HG02763 (cell line): ENCODE results near the gene BBS12.

Experiments used
- ATAC-seq: cut with Tn5 transposase; IDR thresholded peaks from one replicate; pipeline ENCODE4 v1.9.1; 2021; ENCODE audit warnings: mild to moderate bottlenecking, moderate library complexity; ENCODE audit not compliant: unreplicated experiment

BBS12 gene

DNA sequence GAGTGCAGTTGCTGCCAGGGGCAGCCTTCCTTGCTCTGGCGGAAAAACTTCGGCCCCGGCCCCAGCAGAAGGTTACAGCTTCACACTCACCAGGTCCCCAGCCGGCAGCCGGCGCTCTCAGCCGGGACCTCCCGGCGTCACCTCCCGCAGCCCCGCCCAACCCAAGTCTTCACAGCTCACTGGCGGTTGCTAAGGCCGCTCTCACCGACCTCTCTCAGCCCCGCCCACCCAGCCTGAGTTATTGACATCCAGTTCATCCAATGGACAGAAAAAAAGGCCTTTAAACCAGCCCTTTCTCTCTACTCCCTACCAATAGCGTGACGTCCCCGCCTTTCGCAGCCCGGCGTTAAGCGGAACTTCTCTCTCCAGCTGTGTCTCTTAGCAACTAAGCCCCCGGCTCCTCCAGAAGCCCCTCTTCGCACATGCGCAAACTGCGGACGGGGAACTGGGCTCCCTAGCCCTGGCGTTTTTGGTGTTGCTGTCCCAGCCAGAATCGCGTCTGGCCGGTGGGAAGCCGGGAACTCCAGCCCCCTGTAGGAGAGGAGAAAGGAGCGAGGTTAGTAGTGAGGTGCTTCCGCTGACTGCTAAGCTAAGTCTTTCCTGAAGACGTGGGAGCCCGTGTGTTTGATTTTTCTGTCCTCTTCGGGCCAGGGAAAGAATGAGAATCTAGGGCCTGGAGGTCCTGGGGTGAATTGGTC, at the start of gene BBS12:
BBS12 (plus strand) TSS at position 376 of the 698 bp plus-strand sequence. CDS start 9,189 bp downstream, outside the sequence.
- peak; percentile 100 for ATAC-seq

DNA sequence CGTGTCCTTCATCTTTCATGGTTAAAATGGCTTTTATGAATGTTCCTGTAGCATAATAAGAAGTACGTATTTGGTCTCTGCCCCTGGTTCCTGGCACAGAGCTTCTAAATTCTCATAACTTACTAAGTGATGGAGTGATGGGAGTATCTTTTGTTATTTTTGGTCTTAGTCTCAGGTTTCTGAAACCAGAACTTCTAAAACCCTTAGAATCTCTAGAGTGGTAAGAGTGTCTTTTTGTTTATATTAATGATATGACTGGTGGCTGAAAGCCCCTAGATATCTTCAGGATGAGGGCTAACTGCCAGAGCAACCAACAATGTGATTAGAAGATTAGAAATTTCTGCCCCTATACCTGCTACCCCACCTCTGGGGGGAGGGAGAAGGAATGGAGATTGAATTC, 45.8 kb upstream of the BBS12 start:
- ATAC-seq: no peak

DNA sequence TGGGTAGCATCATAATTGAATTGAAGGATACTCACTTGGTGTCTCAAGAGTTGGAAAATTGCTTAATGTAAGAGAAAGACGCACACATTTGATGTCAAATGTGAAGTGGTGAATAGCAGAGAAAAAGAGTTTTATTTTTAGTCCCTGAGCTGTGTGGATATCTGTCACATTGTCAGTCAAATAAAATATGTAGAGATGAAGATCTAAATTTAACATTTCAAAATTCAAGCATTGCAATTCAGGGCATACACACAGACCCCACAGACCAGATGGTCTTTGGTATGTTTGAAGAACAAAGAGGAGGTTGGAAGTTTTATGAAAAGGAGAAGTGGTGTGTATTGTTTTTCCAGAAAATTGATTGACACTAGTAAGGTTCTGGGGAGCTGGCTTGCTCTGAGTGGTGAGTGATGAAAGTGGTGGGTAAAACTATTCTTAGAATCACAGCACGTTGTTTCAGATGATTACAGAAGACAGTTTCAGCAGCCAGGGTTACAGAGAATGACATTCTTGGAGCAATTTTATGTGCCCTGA, 44.9 kb upstream of the BBS12 start:
- no peak for ATAC-seq

DNA sequence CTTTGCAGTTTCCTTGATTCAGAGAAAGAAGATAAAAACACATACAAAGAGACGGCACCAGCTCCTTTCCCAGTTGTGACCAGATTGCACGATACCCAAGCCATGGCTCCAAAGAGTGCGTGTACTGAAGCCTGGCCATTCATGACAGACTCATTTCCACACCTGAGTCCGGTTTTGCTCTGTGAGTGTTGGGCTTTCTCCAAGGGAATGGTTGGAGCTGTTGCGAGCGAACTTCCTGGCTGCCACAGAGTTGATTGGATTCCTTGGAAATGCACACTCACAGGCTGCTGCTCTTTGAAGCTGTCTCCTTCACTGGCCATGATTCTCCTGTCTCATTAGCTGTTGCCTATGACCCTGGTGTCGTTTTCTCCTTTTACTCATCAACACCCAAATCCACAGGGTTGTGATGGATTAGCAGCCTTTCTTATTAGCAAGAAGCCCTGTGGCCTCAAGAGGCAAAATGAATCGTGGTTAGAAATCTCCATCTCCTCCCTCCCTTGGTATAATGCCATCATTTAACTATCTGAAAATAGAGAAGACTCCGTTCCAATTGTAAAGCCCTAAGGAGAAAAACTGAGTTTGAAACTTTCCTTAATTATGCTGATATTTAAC, 43.9 kb upstream of the BBS12 start:
- no peak for ATAC-seq

DNA sequence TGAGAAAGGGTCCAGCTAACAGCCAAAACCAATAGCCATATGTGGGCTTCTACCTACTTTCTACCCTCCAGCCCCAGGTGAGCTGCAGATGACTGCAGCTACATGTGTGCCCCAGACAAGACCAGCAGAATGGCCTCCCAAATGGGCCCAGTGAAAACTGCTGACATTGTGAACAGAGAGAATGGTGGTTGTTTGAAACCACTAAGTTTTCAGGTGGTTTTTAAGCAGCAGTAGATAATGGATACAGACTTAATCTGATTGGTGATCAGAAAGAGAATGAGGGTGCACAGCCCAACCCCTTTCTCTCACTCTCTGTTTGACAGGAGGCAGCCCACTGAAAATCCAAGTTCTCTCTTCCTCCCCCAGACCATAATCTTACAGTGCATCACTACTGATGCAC, 42.5 kb upstream of the BBS12 start:
- peak; percentile 84 for ATAC-seq

DNA sequence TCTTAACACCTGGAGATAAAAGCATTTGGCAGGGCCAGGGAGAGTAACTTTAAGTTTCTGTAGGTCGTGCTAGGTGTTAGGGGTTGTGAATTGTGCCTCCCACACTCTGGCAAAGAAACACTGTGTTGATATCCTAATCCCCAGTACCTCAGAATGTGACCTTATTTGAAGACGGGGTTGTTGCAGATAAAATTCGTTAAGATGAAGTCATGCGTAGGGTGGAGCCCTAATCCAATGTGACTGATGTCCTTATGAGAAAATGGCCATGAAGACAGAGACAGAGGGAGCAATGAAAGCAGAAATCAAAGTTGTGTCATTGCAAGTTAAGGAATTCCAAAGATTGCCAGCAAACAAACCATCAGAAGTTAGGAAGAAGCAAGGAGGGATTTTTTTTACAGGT, 40.5 kb upstream of the BBS12 start:
- no peak for ATAC-seq

DNA sequence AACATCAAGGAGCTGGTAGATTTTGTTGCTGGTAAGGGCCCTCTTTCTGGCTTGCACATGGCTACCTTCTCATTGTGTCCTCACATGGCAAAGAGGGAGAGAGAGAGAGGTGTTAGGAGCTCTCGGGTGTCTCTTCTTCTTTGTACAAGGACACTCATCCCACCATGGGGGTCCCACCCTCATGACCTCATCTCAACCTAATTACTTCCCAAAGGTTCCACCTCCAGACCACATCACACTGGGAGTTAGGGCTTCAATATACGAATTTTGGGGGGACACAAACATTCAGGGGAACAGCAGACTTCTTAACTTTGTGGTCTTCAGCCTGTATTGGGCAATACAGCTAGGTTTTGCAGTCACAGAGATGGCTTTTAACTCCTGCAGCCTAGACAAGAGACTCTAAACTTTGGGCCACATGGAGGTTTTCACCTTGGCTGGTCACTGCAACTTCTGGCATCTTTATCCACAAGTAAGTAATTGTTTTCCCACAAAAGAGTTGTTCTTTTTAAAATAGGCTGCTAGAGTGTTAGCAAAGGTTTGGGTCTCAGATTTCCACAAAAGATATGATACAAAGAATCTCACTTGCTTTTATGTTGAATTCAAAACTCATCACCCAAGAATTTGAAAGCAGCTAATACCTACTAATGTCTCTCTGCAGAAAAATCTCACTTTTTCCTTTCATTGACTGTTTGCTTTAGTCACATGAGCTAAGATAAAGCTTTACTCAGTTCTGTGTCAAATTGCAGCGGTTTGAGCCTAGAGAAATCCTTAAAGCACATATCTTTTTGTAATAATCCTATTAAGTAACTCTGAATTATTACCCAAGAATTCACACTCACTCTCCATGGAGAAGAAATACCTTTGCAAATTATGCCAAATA, 39.6 kb upstream of the BBS12 start:
- no peak for ATAC-seq

DNA sequence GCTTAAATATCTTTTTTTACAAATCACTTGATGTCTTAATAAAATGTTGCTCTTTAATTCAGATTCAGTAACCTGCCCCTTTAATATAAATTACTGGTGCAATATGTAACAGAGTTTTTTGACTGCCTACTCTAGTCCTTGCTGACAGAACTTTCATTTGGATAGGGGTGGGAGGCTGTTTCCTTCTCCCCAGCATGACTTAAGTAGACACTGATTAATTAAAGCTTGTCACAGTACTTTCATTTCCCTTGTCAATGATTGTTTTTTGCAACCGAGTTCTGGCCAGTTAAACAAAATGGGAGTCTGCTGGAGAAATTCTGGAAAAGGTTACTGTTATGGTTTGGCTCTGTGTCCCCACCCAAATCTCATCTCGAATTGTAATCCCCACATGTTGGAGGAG, 37.3 kb upstream of the BBS12 start:
- ATAC-seq: no peak

DNA sequence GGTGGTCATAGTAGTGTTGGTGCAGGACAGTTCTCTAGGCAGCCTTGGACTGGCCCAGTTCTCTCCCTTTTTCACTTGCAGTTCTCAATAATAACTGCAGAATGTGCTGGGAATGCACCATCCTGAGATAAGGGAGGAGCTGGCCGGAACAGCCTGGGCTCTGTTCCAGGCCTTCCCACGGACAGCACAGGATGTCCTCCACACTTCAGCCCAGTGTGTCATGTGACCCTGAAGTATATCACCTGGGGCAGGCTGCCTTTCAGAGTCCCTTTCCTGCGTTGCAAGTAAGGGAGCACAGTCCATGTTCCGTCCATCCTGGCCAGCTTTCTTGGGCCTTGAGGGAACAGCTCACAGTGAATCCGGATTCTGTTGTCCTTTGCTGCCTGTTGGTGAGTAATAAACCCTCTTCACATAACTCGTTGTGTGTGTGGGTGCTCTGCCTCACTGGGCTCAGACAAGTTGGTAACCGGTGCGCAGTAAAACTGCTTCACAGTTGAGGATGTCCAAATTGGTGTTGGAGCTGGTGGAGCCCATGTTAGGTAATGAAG, 32.3 kb upstream of the BBS12 start:
- ATAC-seq: no peak

DNA sequence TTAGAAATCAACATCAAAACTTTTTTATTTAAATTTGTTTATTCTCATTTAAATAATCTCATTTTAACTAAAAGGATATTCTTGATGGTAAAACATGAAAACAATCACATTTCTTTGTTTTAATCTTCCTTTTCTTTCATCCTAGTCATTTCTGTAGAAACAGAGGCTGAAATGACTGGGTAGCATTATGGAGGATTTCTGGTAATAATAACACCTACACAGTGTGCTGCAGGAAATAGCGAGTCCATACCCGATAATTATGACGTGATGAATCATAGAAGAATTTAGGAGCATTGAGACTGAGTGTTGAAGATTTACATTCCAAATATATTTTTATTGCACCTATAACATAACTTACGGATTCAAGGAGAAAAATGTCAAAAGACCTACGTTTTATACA, 31.4 kb upstream of the BBS12 start:
- no peak for ATAC-seq

DNA sequence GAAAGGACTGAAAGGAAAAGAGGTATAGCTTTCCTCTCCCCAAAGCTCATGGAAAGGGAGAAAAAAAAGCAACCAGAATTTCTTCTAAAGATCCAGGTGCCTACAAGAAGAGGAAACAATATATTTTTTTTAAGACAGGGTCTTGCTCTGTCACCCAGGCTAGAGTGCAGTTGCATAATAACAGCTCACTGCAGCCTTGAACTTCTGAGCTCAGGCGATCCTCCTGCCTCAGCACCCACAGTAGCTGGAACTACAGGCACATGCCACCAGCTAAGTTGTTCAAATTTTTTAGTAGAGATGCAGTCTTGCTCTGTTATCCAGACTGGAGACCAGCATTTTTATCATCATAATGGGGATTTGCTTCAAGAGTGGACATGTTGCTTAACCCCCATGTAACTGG, 30.5 kb upstream of the BBS12 start:
- no peak for ATAC-seq

DNA sequence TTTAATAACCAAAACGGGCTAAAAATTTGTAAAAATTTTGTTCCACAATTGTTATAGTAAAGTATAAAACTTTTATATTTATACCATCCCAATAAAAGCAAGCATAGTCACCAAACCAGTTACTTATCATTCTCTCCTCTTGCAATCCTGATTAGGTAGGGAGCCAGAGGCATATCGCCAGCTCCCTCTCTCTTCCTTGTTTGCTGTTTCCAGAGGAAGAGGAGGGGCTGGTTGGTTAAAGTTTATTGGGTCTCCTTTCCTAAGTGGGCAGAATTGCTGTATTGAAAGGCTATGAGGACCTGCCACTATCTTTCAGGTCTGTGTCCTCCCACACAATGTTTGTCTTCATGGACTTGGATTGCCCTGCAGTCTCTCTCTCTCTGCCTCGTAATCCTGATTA, 29.6 kb upstream of the BBS12 start:
- ATAC-seq: no peak

DNA sequence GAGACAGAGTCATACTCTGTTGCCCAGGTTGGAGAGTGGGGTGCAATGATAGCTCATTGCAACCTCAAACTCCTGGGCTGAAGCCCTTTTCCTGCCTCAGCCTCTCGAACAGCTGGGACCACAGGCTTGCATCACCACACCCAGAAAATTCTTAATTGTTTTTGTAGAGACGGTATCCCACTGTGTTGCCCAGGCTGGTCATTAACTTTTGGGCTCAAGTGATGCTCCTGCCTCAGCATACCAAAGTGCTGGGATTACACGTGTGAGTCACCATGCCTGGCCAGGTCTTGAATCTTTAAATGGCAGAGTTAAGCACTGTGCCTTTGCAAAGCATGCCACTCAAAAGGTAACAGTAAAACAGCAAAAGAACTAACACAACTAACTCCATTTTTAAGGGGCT, 28.6 kb upstream of the BBS12 start:
- no peak for ATAC-seq

DNA sequence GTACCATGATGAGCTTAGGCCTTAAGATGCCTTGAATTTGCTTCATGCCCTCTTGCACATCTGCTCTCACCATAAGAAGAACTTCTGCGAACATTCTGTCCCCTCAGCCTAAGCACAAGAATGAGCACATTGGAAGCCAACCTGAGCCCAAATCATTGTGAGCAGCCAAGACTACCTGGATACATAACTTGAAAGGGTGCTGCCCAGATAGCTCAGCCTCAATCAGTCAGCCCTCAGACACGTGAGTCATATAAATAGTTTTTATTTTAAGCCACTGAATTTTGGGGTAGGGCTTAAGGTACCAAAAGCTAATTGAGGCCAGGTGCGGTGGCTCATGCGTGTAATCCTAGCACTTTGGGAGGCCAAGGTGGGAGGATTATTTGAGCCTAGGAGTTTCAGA, 27.5 kb upstream of the BBS12 start:
- ATAC-seq: no peak

DNA sequence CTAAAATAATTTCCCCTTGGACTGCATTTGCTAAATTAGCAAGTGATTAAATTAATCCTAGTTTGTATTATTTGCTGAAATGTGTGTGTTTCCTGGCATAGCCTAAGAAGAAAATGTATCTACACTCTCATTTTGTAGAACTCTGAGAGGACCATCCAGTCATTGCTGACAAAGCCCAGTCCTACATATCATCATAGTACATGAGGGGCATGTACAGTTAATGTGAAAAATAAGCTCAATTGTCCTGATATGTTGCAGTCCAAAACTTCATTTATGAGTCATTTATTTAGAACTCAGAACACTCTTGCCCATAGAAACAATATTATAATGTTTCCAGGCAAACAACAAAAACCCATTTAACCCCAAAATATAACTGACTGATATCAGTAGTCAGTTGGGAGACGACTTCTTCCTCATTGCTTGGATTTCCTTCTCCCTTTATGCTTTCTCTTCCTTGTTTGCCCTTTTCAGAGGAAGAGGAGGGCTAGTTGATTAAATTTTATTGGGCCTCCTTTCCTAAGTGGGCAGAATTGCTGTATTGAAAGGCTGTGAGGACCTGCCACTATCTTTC, 26.9 kb upstream of the BBS12 start:
- ATAC-seq: no peak

DNA sequence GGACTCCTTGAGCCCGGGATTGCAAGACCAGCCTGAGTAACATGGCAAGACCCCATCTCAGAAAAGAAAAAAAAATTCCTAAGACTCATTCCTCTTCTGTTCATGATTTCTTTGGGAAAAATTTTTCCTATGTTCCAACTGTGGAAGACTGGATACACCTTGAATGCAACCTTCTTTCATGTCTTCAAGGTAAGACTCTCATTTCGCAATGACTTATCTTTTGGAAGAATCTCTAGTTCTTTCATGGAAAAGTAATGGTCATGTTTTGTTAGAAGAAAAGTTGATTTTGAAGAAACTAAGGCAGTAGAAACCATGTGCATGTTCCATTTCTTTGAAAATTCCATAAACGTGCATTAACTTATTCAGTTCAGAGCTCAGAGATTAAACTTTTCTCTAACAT, 26.0 kb upstream of the BBS12 start:
- ATAC-seq: no peak

DNA sequence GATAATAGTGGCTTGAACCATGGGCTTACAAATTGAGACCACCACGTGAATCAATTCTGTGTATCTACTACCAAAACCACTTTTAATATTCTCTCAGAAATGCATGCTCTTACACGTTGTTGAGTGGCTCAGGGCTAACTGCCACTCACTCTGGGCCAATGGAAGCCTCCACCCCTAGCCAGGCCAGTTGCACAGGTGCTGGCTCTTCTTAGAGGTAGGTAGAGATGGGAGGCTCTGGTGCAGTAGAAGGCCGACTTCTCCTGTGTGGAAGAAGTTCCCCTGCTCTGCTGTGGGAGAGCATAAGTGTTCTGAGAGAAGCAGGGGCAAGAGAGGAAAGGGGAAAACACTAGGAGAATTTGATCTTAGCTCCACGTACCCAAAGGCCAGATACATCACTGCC, 25.0 kb upstream of the BBS12 start:
- ATAC-seq: no peak

DNA sequence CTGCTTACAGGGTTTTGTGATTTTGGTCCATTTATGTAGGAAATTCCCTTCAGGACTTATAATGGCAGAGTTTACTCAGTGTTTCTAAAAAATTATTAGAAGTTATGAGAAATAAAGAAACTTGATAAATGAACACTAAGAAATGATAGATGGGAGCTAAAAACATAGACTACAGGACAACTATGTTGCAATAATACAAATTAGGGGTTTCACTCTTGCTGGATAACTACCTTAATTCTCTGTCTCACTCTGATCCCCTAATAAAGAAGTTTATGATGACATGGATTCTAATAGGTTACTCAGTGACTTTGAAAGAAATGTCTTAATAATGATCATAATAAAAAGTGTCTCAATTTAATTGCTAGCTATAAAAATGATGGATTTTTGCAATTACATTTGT, 23.3 kb upstream of the BBS12 start:
- no peak for ATAC-seq

DNA sequence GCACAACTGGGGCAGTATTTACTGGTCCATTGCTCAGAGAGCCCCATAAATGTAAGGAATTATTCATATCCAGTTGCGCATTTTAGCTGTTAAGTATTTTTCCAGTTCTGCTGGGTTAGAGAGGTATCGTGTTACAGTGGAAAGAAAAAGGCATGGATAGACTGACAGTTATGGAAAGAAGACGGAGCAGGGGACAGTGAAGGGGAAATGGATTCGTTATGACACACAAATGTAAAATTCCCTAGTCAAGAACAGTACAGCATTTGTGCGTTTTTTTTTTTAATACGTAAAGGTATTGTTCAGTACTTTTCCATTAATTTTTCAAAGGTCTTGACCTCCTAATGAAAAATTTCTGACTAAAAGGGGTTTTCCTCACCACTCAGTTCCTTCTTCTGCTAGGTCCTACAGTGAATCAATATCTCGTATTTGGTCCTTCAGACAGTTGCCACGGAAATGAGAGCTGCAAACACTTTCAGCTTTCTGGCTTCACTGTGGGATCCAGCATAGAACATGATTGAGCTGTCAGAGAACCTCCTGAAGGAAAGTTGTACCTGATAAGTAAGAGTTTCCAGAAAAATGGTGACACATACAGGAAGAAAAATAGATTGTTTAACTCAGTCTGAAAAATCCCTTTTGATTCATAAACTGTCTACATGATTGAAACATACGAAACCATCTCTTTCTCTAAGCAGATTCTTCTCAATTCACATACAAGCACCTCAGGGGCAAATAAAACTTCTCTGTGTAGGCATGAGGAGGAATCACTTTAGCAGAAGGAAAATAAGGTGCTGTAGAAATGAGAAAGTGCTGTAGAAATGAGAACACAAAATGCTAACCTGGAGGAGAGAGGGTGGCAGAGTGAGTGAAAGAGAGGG, 21.8 kb upstream of the BBS12 start:
- ATAC-seq: no peak

DNA sequence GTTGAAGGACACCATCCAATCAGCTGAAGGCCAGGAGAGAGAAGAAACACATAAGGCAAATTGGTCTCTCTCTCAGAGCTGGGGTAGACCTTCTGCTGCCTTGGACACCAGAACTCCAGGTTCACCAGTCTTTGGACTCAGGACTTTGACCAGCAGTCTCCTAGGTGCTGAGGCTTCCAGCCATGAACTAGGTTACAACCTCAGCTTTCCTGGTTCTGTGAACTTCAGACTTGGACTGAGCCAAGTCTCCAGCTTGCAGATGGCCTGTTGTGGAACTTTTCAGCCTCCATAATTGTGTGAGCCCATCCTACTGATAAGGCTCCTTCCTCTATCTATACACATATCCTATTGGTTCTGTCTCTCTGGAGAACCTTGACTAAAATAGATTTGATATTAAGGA, 20.6 kb upstream of the BBS12 start:
- no peak for ATAC-seq
